ENCODE data around the gene IFT88. TPM values are rescaled to one million over a fixed set of nuclear protein-coding genes. Genes with fewer than 3 reads are reported as not detected.

Gene IFT88
- total RNA-seq, 1 experiment from 2014 or later: 11.9 TPM

- Histone ChIP-seq H3K9ac (ENCODE audit: low read length) (peak within 1 kb of the TSS; percentile 69), H3K4me1 (ENCODE audit: insufficient read depth, low read length) (peaks cover 25% of the 10 kb centered on the region), H3F3A (ENCODE audit: low read length, unreplicated experiment) (no peaks in the 10 kb centered on the region), H3K9me3 (ENCODE audit: low read length) (no peaks in the 10 kb centered on the region), H3K4me2 (ENCODE audit: low read length) (peak within 1 kb of the TSS; percentile 96), H3K79me2 (ENCODE audit: low read length) (peaks cover 6% of the 10 kb centered on the region), H3K27me3 (ENCODE audit: low read length) (no peaks in the 10 kb centered on the region), H4K20me1 (ENCODE audit: low read length) (no peaks in the 10 kb centered on the region), H3K27ac (ENCODE audit: low read length) (no peak within 1 kb of the TSS), H3K4me3 (ENCODE audit: low read length) (peak within 1 kb of the TSS; percentile 88), H3K9me2 (replicated peaks; ENCODE audit: low read length) (no peaks in the 10 kb centered on the region), H2AFZ (ENCODE audit: low read length) (peak within 1 kb of the TSS; percentile 73), H3K36me3 (ENCODE audit: low read depth, low read length) (no peaks in the 10 kb centered on the region)
- ChIA-PET POLR2A (ENCODE audit: unreplicated experiment) (no interaction called here), CTCF (interaction anchor here (0.5 to 1.0 kb wide), 4 partner anchors 20 to 166 kb away, joined by 3 to 4 read pairs (median 4); no protein-coding TSS in a partner anchor)
- peak; percentile 23 for ATAC-seq
- no TSS peak for BruUV-seq (replicated peaks)
- TF ChIP-seq EZH2phosphoT487 (IDR thresholded peaks at IDR 0.05; ENCODE audit: borderline replicate concordance, low read length) (no peak), EZH2 (IDR thresholded peaks at IDR 0.05; ENCODE audit: low read length, unreplicated experiment) (no peak), CTCF (conservative IDR thresholded peaks at IDR 0.05; ENCODE audit: low read depth, low read length) (peak; percentile 20; the same call in 1 of the 2 replicates)
- no peak for DNase-seq
- intact Hi-C loops (cut with micrococcal nuclease): loop anchor here (2.0 to 5.0 kb wide), 3 partner anchors 86 to 208 kb away; partner anchors contain the start of gene IFT88
These were observed 136.2 kb downstream of the IFT88 start, which contains the start of gene IL17D for GRCh38 chr13:20702915-20703779. TSS of gene IL17D (plus strand) at chr13:20703699. CDS start at chr13:20704002, 303 bp downstream.

DNA sequence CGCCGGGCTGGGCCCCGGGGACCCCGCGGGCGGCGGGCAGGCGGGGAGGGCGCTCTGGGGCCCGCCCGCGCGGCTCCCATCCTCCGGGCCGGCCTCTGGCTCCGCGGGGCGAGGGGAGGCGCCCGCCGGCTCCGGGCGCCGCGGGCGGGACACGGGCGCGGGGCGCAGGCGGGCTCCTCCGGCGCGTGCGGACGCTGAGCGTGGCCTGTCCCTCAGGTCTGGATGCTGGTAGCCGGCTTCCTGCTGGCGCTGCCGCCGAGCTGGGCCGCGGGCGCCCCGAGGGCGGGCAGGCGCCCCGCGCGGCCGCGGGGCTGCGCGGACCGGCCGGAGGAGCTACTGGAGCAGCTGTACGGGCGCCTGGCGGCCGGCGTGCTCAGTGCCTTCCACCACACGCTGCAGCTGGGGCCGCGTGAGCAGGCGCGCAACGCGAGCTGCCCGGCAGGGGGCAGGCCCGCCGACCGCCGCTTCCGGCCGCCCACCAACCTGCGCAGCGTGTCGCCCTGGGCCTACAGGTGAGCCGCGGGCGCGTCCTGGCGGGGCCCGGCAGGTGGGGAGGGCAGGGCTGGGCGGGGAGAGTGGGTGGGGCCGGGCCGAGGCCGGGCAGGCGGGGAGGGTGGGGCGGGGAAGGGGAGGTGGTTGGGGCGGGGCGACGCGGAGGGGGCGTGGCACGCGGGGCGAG lies 137.0 kb downstream of the IFT88 start:
- TF ChIP-seq CTCF (conservative IDR thresholded peaks at IDR 0.05; ENCODE audit: low read depth, low read length) (peak; percentile 26; the same call in 1 of the 2 replicates), EZH2phosphoT487 (IDR thresholded peaks at IDR 0.05; ENCODE audit: borderline replicate concordance, low read length) (peak; percentile 81), EZH2 (IDR thresholded peaks at IDR 0.05; ENCODE audit: low read length, unreplicated experiment) (no peak)
- Histone ChIP-seq H3K9me3 (ENCODE audit: low read length) (no peaks in the 10 kb centered on the region), H3K79me2 (ENCODE audit: low read length) (peaks cover 6% of the 10 kb centered on the region), H3K4me1 (ENCODE audit: insufficient read depth, low read length) (peaks cover 25% of the 10 kb centered on the region), H2AFZ (ENCODE audit: low read length) (no peak overlapping the region), H4K20me1 (ENCODE audit: low read length) (no peaks in the 10 kb centered on the region), H3K9me2 (replicated peaks; ENCODE audit: low read length) (no peaks in the 10 kb centered on the region), H3K27me3 (ENCODE audit: low read length) (no peaks in the 10 kb centered on the region), H3K27ac (ENCODE audit: low read length) (no peak overlapping the region), H3K36me3 (ENCODE audit: low read depth, low read length) (no peaks in the 10 kb centered on the region), H3K4me3 (ENCODE audit: low read length) (peak overlapping the region; percentile 40; the same call in 1 of the 2 replicates), H3K4me2 (ENCODE audit: low read length) (no peak overlapping the region), H3F3A (ENCODE audit: low read length, unreplicated experiment) (no peaks in the 10 kb centered on the region), H3K9ac (ENCODE audit: low read length) (no peak overlapping the region)
- DNase-seq: peak; percentile 94
- no TSS peak for BruUV-seq (replicated peaks)
- intact Hi-C loops (cut with micrococcal nuclease): loop anchor here (2.0 to 5.0 kb wide), 3 partner anchors 87 to 209 kb away; partner anchors contain the start of gene IFT88
- ATAC-seq: peak; percentile 84
- ChIA-PET CTCF (interaction anchor here (0.5 to 1.0 kb wide), 4 partner anchors 49 to 524 kb away, joined by 3 to 4 read pairs (median 4); no protein-coding TSS in a partner anchor), POLR2A (ENCODE audit: unreplicated experiment) (no interaction called here)
